ENCODE data around the gene PLEKHG5.

DNA sequence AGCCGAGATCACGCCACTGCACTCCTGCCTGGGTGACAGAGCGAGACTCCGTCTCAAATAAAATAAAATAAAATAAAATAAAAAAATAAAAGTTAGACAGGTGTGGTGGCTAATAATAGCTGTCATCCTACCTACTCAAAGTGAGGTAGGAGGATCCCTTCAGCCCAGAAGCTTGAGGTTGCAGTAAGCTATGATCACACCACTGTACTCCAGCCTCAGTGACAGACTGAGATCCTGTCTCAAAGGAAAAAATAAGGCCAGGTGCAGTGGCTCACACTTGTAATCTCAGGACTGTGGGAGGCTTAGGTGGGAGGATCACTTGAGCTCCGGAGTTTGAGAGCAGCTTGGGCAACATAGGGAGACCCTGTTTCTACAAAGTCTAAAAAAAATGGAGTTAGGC, 44.8 kb upstream of the PLEKHG5 start:
- no peak for TF ChIP-seq EZH2 (IDR thresholded peaks at IDR 0.05; ENCODE audit: low read length, unreplicated experiment)
- TF ChIP-seq, protein P1, sequence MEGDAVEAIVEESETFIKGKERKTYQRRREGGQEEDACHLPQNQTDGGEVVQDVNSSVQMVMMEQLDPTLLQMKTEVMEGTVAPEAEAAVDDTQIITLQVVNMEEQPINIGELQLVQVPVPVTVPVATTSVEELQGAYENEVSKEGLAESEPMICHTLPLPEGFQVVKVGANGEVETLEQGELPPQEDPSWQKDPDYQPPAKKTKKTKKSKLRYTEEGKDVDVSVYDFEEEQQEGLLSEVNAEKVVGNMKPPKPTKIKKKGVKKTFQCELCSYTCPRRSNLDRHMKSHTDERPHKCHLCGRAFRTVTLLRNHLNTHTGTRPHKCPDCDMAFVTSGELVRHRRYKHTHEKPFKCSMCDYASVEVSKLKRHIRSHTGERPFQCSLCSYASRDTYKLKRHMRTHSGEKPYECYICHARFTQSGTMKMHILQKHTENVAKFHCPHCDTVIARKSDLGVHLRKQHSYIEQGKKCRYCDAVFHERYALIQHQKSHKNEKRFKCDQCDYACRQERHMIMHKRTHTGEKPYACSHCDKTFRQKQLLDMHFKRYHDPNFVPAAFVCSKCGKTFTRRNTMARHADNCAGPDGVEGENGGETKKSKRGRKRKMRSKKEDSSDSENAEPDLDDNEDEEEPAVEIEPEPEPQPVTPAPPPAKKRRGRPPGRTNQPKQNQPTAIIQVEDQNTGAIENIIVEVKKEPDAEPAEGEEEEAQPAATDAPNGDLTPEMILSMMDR (conservative IDR thresholded peaks at IDR 0.05; ENCODE audit: low read depth, low read length): no peak

All from PC-3 (cell line).